Immature natural killer cell (primary cell): ENCODE results near the gene GPR141. TPM values are rescaled to one million over a fixed set of nuclear protein-coding genes. Genes with fewer than 3 reads are reported as not detected.
A peak's percentile ranks its signal among the peaks of the same experiment; 100 is the strongest.

Experiments used
- DNase-seq, 3 donors: peaks; one replicate each; pipeline ENCODE4 v3.0.0; 2022; ENCODE audit warnings: mixed read lengths in 1 of 3
- H3K27ac Mint-ChIP-seq, 6 donors: one replicate each; pipeline ENCODE4 v1.8.0; 2020; ENCODE audit warnings: mixed read lengths in 6 of 6, mild to moderate bottlenecking in 5 of 6, inconsistent platforms in 4 of 6, moderate library complexity in 3 of 6
- H3K27me3 Mint-ChIP-seq, 3 donors: one replicate each; pipeline ENCODE4 v1.8.0; 2020 to 2021; ENCODE audit warnings: low read depth in 3 of 3, mild to moderate bottlenecking in 3 of 3, mixed read lengths in 3 of 3, moderate library complexity in 3 of 3, inconsistent platforms in 1 of 3
- H3K36me3 Mint-ChIP-seq, 3 donors: one replicate each; pipeline ENCODE4 v1.8.0; 2020; ENCODE audit warnings: mixed read lengths in 3 of 3, inconsistent platforms in 2 of 3, mild to moderate bottlenecking in 2 of 3
- H3K4me1 Mint-ChIP-seq, 2 donors: one replicate each; pipeline ENCODE4 v1.8.0; 2020; ENCODE audit warnings: inconsistent platforms in 2 of 2, mild to moderate bottlenecking in 2 of 2, mixed read lengths in 2 of 2, moderate library complexity in 1 of 2
- H3K4me3 Mint-ChIP-seq, 5 donors: one replicate each; pipeline ENCODE4 v1.8.0; 2020; ENCODE audit warnings: mild to moderate bottlenecking in 5 of 5, mixed read lengths in 5 of 5, inconsistent platforms in 3 of 5, moderate library complexity in 3 of 5
- H3K9me3 Mint-ChIP-seq, 6 donors: one replicate each; pipeline ENCODE4 v1.8.0; 2020; ENCODE audit warnings: mild to moderate bottlenecking in 6 of 6, mixed read lengths in 6 of 6, inconsistent platforms in 4 of 6, moderate library complexity in 3 of 6
- polyA plus RNA-seq, 3 donors: library from polyadenylated mRNA; unstranded; fragments of 300-500 nt; fragmentation: Illumina TruSeq; gene quantifications; one replicate each; pipeline ENCODE4 v1.2.3, GENCODE V29; 2021

The GPR141 gene
- polyA plus RNA-seq, 3 donors from 2014 or later, result 9.4 to 24.8 (median 24.3) TPM

DNA sequence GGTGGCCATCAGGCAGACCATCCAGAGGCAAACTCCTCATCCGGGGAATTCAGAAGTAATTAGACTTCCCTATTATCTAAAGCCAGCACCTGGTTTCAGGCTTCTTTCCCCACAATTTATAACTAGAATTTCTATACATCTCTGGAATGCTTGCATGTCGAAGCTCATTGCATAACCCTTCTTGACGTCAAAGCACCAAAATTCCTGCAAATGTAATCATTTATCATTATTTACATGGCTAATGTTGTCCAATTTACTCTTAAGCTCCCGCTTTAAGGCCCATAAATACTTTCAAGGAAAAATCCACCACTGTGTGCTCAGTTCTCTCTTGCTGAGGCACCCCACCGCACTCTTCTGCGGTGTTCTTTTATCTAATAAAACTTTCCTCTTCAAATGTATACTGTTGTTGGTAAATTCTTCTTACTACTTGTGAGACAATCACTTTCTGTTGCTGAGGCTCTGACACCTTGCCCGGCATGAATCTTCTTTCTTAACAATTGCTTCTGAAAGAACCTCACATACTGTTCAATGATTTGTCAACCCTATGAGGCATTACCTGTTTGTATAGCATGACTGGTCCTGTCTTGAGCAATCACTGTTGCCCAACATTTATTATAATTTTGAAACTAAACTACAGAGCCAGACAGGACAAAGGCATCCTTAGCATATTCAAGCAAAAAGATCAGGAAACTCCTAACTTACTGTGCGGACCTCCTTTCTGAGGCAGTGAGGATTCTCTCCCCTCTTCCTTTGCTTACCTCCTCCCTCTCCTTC lies 17.4 kb upstream of the GPR141 start:
- Mint-ChIP-seq H3K36me3 (no peaks in the 10 kb centered on the region), H3K4me1 (peaks cover 78 to 91% of the 10 kb centered on the region in 2 donors), H3K4me3 (no peak overlapping the region), H3K27me3 (peaks cover 0 to 3% (median 0%) of the 10 kb centered on the region in 3 donors), H3K27ac (peak overlapping the region; percentile 52 to 84 (median 62)), H3K9me3 (no peaks in the 10 kb centered on the region)
- DNase-seq, result no peak

DNA sequence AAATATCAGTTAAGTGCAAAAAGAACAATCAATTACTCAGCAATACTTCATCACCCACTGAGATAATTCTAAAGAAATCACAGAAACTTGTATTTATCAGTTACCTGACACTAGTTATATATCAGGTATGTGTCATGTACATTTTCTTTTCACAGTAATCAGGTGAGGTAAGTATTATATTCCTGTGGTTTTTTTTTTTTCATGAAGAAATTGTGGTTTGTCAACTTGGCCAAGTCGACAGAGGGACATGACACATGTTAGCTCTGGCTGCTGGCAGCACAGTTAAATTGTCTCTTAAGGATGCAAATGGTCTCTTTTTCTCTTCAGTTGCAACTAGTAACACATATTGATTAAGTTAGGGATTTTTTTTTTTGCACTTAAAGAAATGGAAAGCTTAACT lies 13.7 kb upstream of the GPR141 start:
- H3K36me3 Mint-ChIP-seq, result no peaks in the 10 kb centered on the region
- H3K4me1 Mint-ChIP-seq, result peaks cover 54 to 63% of the 10 kb centered on the region in 2 donors
- H3K9me3 Mint-ChIP-seq, result no peaks in the 10 kb centered on the region
- peaks cover 0 to 3% (median 2%) of the 10 kb centered on the region in 3 donors for H3K27me3 Mint-ChIP-seq
- H3K27ac Mint-ChIP-seq, result peak overlapping the region in 5 of 6 donors; percentile 15 to 72 (median 41)
- peak overlapping the region; percentile 38 to 75 (median 59) for H3K4me3 Mint-ChIP-seq
- peak in 1 of 3 donors; percentile 37 for DNase-seq

DNA sequence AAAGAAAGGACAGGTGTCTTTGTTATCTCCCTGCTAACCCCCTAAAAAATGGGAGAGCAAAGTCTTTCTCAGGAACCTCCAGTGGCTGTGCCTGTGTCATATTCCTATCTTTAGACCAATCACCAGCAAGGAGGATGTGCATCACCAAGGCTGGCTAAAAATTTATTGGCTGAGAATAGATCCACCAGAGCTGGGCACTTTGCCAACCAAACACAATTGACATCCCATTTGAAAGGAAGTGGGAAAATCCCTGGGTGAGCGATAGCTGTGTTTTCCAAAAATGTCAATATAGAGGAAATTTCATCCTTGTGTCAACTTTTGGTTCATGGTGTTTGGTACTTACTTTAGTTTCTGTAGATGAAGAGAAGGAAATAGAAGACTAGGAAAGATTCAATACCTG lies 13.1 kb upstream of the GPR141 start:
- peaks cover 0 to 3% (median 2%) of the 10 kb centered on the region in 3 donors for H3K27me3 Mint-ChIP-seq
- H3K4me1 Mint-ChIP-seq, result peaks cover 49 to 57% of the 10 kb centered on the region in 2 donors

DNA sequence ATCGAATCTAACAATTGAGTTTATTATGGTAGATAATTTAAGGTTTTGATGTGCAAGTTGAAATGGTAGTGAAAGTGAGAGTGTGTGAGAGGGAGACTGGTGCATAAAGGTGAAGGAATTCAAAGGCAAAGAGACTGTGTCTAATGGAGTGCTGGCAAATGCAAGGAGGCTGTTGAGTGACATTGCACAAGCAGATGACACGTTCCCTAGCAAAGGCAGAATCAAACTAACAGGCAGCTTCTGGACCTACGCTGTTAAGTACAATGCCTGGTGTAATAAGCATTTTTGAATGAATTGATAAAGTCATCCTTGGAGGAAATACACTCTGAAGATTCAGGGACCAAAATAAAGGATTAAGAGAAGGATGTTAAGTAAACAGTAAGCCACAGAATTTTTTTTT lies 11.7 kb upstream of the GPR141 start:
- peaks cover 0 to 4% (median 0%) of the 10 kb centered on the region in 3 donors for H3K36me3 Mint-ChIP-seq
- no peak overlapping the region for H3K4me3 Mint-ChIP-seq
- no peaks in the 10 kb centered on the region for H3K9me3 Mint-ChIP-seq
- H3K27me3 Mint-ChIP-seq, result peaks cover 0 to 3% (median 2%) of the 10 kb centered on the region in 3 donors
- no peak for DNase-seq
- H3K27ac Mint-ChIP-seq, result no peak overlapping the region
- peaks cover 39 to 43% of the 10 kb centered on the region in 2 donors for H3K4me1 Mint-ChIP-seq

More for the DNA sequence above, 13.1 kb upstream of the GPR141 start:
- peaks cover 0 to 4% (median 0%) of the 10 kb centered on the region in 3 donors for H3K36me3 Mint-ChIP-seq
- peak overlapping the region in 3 of 5 donors; percentile 37 to 75 (median 42) for H3K4me3 Mint-ChIP-seq
- peak overlapping the region in 3 of 6 donors; percentile 28 to 41 (median 38) for H3K27ac Mint-ChIP-seq
- DNase-seq, result no peak
- H3K9me3 Mint-ChIP-seq, result no peaks in the 10 kb centered on the region

DNA sequence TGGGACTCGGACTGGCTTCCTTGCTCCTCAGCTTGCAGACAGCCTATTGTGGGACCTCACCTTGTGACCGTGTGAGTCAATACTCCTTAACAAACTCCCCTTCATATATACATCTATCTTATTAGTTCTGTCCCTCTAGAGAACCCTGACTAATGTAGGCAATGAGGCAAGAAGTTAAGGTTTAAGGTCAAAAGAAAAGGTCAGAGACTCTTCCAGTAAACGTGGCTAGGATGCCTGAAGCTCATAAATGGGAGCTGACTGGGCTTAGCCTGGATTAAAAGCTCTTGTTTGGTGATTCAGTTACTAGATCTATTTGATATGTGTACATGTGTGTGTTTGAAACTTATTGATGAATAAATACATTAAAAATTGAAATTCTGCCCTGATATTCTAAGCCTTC lies 10.6 kb upstream of the GPR141 start:
- H3K4me3 Mint-ChIP-seq, result no peak overlapping the region
- H3K36me3 Mint-ChIP-seq, result peaks cover 0 to 4% (median 0%) of the 10 kb centered on the region in 3 donors
- no peak overlapping the region for H3K27ac Mint-ChIP-seq
- peaks cover 0 to 3% (median 2%) of the 10 kb centered on the region in 3 donors for H3K27me3 Mint-ChIP-seq
- no peaks in the 10 kb centered on the region for H3K9me3 Mint-ChIP-seq
- no peak for DNase-seq
- H3K4me1 Mint-ChIP-seq, result peaks cover 34 to 36% of the 10 kb centered on the region in 2 donors

DNA sequence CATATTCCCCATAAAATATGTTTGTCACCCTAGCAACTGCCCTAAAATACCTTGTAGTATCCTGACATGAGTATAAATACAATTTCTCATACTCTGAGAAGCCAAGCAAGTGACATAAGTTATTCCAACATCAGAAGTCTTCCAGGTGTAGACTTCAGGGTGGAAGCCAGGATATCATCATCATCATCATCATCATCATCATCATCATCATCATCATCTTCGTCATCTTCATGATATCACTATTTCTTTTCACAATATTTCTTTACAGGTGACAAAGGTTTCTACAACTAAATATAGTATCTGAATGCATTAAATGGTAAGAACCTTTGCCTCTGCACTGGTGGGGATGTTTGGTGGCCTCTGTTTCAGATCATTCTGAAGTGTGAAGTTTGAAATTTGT lies 10.0 kb upstream of the GPR141 start:
- H3K9me3 Mint-ChIP-seq, result no peaks in the 10 kb centered on the region
- peaks cover 0 to 3% (median 2%) of the 10 kb centered on the region in 3 donors for H3K27me3 Mint-ChIP-seq
- H3K36me3 Mint-ChIP-seq, result peaks cover 0 to 4% (median 0%) of the 10 kb centered on the region in 3 donors
- DNase-seq, result no peak
- peaks cover 31 to 33% of the 10 kb centered on the region in 2 donors for H3K4me1 Mint-ChIP-seq
- no peak overlapping the region for H3K4me3 Mint-ChIP-seq
- no peak overlapping the region for H3K27ac Mint-ChIP-seq

DNA sequence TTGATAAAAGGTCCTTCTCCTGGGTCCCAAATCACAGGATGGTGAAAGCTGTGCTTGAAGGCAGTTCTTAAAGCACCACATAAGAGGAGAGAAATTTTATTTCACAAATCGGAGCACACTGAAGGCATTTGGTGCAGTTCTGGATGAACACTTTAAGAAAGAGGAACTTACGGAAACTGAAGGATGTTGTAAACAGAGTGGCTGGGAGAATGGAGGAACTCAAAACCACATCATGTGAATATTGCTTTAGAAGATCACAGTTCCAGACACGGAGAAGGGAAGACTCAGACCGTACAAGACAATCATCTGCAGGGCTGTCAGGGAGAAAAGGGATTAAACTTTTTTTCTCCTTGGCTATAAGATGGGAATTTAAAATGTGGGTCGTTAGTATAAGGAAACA lies 9.0 kb upstream of the GPR141 start:
- no peak overlapping the region for H3K4me3 Mint-ChIP-seq

DNA sequence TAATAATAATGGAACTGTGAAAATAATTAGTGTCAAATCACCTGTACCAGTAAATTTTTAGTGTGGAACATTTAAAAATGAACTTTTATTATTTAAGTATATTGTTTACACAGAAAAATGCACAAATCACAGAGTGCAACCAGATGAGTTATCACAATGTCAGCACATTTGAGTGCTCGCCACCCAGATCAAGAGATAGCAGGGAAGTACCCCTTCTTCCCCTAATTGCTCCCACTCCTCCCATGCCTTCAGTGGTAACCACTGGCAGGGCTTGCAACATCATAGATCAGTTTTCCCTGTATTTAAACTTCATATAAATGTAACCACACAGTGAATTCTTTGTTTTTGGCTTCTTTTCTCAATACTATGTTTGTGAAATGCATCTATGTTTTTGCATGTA lies 7.8 kb upstream of the GPR141 start:
- Mint-ChIP-seq H3K9me3 (no peaks in the 10 kb centered on the region), H3K27ac (no peak overlapping the region), H3K4me3 (no peak overlapping the region), H3K4me1 (peaks cover 11 to 12% of the 10 kb centered on the region in 2 donors), H3K27me3 (peaks cover 0 to 5% (median 0%) of the 10 kb centered on the region in 3 donors), H3K36me3 (peaks cover 0 to 5% (median 4%) of the 10 kb centered on the region in 3 donors)
- no peak for DNase-seq

More for the DNA sequence above, 9.0 kb upstream of the GPR141 start:
- Mint-ChIP-seq H3K9me3 (no peaks in the 10 kb centered on the region), H3K27ac (no peak overlapping the region), H3K27me3 (peaks cover 0 to 3% (median 2%) of the 10 kb centered on the region in 3 donors), H3K36me3 (peaks cover 0 to 4% (median 0%) of the 10 kb centered on the region in 3 donors), H3K4me1 (peaks cover 23 to 24% of the 10 kb centered on the region in 2 donors)
- DNase-seq, result no peak

DNA sequence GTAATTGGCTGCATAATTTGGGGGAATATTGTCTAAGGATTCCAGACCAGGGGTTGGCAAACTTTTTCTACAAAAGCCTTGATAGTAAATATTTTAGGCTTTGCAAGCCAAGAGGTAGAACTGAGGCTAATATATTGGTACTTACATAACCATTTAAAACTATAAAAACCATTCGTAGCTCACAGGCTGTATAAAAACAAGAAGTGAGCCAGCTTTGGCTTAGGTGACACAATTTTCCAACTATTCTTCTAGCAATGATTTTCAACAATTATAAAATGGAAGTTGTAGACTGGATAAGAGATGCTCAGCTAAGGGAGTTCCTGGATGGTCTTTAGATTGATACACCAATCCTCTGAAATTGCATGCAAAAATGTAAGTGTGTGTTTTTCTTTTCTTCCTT lies 1.4 kb downstream of the GPR141 start:
- H3K4me1 Mint-ChIP-seq, result peaks cover 68 to 81% of the 10 kb centered on the region in 2 donors

DNA sequence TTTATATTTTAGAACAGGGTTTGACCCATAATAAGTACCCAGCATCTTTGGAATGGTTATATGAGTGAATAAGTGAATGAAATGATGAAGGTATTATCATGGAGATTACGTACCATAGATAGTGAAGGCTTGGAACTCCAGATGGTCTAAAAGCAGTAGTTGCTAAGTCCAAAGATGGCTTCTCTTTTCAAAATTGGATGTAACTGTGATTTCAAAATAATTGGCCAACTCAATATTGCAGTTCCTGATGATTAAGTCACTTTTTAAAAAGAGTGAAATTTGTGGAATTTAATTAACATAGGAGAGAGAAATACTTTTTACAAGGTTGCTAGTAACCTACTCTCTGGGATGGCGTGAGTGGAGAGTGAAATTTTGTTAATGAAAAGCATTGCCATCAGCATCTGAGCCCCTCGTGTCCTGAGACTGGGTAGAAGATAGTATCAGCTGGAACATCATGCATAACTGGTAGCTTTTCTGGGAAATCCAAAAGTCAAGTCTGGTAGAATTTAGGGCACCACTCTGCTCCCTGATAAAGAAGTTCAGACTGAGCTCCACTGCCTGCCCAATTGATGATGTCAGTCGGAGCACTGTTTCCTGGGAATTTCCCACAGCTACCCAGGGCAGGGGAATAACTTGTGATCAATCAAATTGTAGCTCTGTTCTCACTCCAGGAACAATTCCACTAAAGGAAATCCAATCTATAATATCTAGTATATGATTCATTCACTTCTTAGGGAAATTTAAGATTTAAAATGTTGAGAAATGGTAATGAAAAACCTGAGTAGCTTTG lies 3.2 kb downstream of the GPR141 start:
- Mint-ChIP-seq H3K27me3 (peaks cover 0 to 3% (median under 1%) of the 10 kb centered on the region in 3 donors), H3K9me3 (no peaks in the 10 kb centered on the region), H3K4me3 (peak overlapping the region; percentile 50 to 98 (median 63)), H3K4me1 (peaks cover 77 to 92% of the 10 kb centered on the region in 2 donors), H3K36me3 (peaks cover 13 to 31% (median 20%) of the 10 kb centered on the region in 3 donors), H3K27ac (peak overlapping the region; percentile 55 to 92 (median 80))
- no peak for DNase-seq

More for the DNA sequence above, 1.4 kb downstream of the GPR141 start:
- Mint-ChIP-seq H3K9me3 (no peaks in the 10 kb centered on the region), H3K4me3 (peak overlapping the region; percentile 96 to 98 (median 97)), H3K27me3 (peaks cover 0 to 3% (median 0%) of the 10 kb centered on the region in 3 donors), H3K27ac (peak overlapping the region; percentile 85 to 93 (median 88)), H3K36me3 (peaks cover 8 to 25% (median 12%) of the 10 kb centered on the region in 3 donors)
- DNase-seq, result no peak

DNA sequence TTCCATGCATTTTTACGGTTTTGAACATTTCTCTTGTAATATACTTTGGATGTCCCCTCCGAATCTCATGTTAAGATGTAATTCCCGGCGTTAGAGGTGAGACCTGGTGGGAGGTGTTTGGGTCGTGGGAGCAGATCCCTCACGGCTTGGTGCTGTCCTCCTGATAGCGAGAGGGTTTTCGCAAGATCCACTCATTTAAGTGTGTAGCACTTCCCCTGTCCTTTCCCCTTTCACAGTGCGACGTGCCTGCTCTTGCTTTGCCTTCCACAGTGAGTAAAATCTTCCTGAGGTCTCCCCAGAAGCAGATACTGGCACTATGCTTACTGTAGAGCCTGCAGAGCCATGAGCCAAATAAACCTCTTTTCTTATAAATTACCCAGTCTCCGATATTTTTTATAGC lies 6.6 kb downstream of the GPR141 start:
- Mint-ChIP-seq H3K4me1 (peaks cover 90 to 92% of the 10 kb centered on the region in 2 donors), H3K9me3 (no peaks in the 10 kb centered on the region), H3K27ac (peak overlapping the region; percentile 91 to 99 (median 92)), H3K4me3 (peak overlapping the region; percentile 81 to 98 (median 88)), H3K27me3 (peaks cover 0 to 3% (median 1%) of the 10 kb centered on the region in 3 donors), H3K36me3 (peaks cover 17 to 37% (median 30%) of the 10 kb centered on the region in 3 donors)
- no peak for DNase-seq

DNA sequence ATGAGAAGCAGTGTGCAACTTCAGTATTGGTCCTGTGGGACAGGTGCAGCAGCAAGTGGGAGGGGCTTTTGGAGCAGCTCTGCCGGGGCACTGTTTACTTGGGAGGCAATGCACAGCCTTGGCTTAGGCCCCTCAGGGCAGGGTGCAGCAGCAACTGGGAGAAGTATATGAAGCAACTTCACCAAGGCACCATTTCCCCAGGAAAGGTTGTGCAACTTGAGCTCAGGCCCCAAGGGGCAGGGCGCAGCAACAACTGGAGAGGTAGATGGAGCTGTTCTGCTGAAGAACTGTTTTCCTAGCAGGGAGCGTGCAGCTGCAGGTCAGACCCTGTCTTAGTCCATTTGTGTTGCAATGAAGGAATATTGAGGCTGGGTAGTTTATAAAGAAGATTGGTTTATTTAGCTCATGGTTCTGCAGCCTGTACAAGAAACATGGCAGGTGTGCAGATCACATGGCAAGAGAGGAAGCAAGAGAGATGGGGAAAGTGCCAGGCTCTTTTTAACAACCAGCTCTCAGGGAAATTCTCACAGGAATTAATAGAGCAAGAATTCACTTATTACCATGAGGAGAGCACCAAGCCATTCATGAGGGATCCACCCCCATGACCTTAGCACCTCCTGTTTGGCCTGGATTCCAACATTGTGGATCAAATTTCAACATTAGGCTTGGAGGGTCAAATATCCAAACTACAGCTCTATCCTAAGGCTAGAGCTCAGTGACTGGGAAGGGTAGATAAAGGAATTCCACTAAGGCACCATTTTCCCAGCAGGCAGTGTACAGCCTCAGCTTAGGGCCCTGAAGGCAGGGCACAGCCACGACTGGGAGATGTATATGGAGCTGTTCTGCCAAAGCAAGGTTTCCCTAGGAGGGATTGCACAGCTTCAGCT lies 10.9 kb downstream of the GPR141 start:
- Mint-ChIP-seq H3K4me3 (peak overlapping the region in 4 of 5 donors; percentile 41 to 68 (median 56)), H3K4me1 (peaks cover 94 to 97% of the 10 kb centered on the region in 2 donors), H3K27ac (peak overlapping the region; percentile 35 to 68 (median 61)), H3K36me3 (peaks cover 31 to 34% (median 32%) of the 10 kb centered on the region in 3 donors), H3K27me3 (peaks cover 0 to 3% (median 1%) of the 10 kb centered on the region in 3 donors), H3K9me3 (no peaks in the 10 kb centered on the region)
- no peak for DNase-seq

DNA sequence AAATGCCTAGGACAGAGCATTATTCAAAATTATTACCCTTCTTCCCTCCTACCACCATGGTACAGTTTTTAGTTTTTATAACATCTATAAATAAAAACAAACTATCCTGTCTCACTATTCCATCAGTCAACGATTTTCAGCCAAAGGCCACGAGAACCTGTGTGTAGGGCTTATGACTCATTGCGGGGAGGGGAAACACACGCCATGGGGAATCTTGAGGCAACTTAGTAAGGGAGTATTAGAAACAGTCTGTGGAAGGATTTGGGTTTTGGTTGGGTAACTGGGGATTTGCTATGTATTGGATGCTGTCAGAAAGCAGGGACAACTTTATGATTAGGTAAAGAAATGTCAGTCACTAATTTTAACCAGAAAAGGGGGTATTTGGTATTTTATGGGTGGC lies 14.7 kb downstream of the GPR141 start:
- no peak for DNase-seq
- Mint-ChIP-seq H3K36me3 (peaks cover 19 to 27% (median 19%) of the 10 kb centered on the region in 3 donors), H3K27ac (peak overlapping the region; percentile 39 to 81 (median 68)), H3K27me3 (no peaks in the 10 kb centered on the region), H3K4me3 (peak overlapping the region in 2 of 5 donors; percentile 4 to 22), H3K4me1 (peaks cover 87 to 95% of the 10 kb centered on the region in 2 donors), H3K9me3 (no peaks in the 10 kb centered on the region)
